ENCODE data around the gene PGLYRP3. TPM values are rescaled to one million over a fixed set of nuclear protein-coding genes. Genes with fewer than 3 reads are reported as not detected.

The PGLYRP3 gene
- total and polyA plus RNA-seq, 2 experiments from 2014 or later = not detected

GRCh38 chr1:153337980-153338853, 25.5 kb upstream of the PGLYRP3 start:
- no peak for DNase-seq (ENCODE audit: low spot score)
- Histone ChIP-seq H2AFZ (no peak overlapping the region), H4K20me1 (ENCODE audit: insufficient read depth, poor library complexity, severe bottlenecking) (no peaks in the 10 kb centered on the region), H3K27me3 (no peaks in the 10 kb centered on the region), H3K4me3 (no peak overlapping the region), H3K9me2 (replicated peaks; ENCODE audit: insufficient read depth) (no peaks in the 10 kb centered on the region), H3K4me2 (no peak overlapping the region), H3K9me3 (ENCODE audit: low read depth) (no peaks in the 10 kb centered on the region), H3K79me2 (no peaks in the 10 kb centered on the region), H3K36me3 (replicated peaks; ENCODE audit: insufficient read depth, low read depth) (no peaks in the 10 kb centered on the region), H3K4me1 (ENCODE audit: insufficient read depth) (no peaks in the 10 kb centered on the region), H3K27ac (no peak overlapping the region)
- TF ChIP-seq EZH2phosphoT487 (IDR thresholded peaks at IDR 0.05; ENCODE audit: low read depth, severe bottlenecking, unreplicated experiment) (no peak), EZH2 (IDR thresholded peaks at IDR 0.05; ENCODE audit: borderline replicate concordance) (no peak), CTCF (IDR thresholded peaks at IDR 0.05; ENCODE audit: poor library complexity) (no peak)
- WGBS (ENCODE audit: low lambda C conversion rate, missing lambda C conversion rate) = 67% methylated on average over 7 of the region's 8 CpGs

DNA sequence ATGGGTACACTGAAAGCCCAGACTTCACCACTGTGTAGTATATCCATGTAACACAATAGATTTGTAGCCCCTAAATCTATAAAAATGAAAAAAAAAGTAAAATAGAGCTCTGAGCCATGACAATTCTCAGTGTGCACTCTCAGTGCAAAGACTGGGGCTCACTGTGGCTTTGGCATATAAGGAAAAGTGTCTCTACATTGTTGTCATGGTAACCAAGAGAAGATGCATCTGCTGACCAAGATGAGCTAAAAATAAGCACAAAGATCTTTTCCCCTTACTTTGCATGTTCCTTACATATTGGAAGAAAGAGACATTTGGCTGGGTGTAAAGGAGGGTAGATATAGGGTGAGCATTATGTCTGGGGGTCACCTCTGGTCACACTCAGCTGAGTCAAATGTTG, 23.9 kb upstream of the PGLYRP3 start:
- no peak overlapping the region for H2AFZ ChIP-seq
- no peak overlapping the region for H3K4me2 ChIP-seq
- no peak overlapping the region for H3K4me3 ChIP-seq
- no peak overlapping the region for H3K27ac ChIP-seq
- no peaks in the 10 kb centered on the region for H3K9me3 ChIP-seq (ENCODE audit: low read depth)
- H3K4me1 ChIP-seq (ENCODE audit: insufficient read depth) = no peaks in the 10 kb centered on the region
- TF ChIP-seq EZH2phosphoT487 (IDR thresholded peaks at IDR 0.05; ENCODE audit: low read depth, severe bottlenecking, unreplicated experiment) (no peak), CTCF (IDR thresholded peaks at IDR 0.05; ENCODE audit: poor library complexity) (no peak), EZH2 (IDR thresholded peaks at IDR 0.05; ENCODE audit: borderline replicate concordance) (no peak)
- H3K79me2 ChIP-seq = no peaks in the 10 kb centered on the region
- H3K36me3 ChIP-seq (replicated peaks; ENCODE audit: insufficient read depth, low read depth) = no peaks in the 10 kb centered on the region
- no peaks in the 10 kb centered on the region for H4K20me1 ChIP-seq (ENCODE audit: insufficient read depth, poor library complexity, severe bottlenecking)
- DNase-seq (ENCODE audit: low spot score) = no peak
- no peaks in the 10 kb centered on the region for H3K27me3 ChIP-seq
- H3K9me2 ChIP-seq (replicated peaks; ENCODE audit: insufficient read depth) = no peaks in the 10 kb centered on the region

- no peak overlapping the region for H3K4me2 ChIP-seq
- WGBS (ENCODE audit: low lambda C conversion rate, missing lambda C conversion rate) = 82% methylated on average over 1 of the region's 1 CpG
- H3K36me3 ChIP-seq (replicated peaks; ENCODE audit: insufficient read depth, low read depth) = no peaks in the 10 kb centered on the region
- H3K9me2 ChIP-seq (replicated peaks; ENCODE audit: insufficient read depth) = no peaks in the 10 kb centered on the region
- no peak overlapping the region for H3K27ac ChIP-seq
- no peak overlapping the region for H2AFZ ChIP-seq
- H3K27me3 ChIP-seq = no peaks in the 10 kb centered on the region
- H3K9me3 ChIP-seq (ENCODE audit: low read depth) = no peaks in the 10 kb centered on the region
- no peaks in the 10 kb centered on the region for H3K79me2 ChIP-seq
- TF ChIP-seq CTCF (IDR thresholded peaks at IDR 0.05; ENCODE audit: poor library complexity) (no peak), EZH2phosphoT487 (IDR thresholded peaks at IDR 0.05; ENCODE audit: low read depth, severe bottlenecking, unreplicated experiment) (no peak), EZH2 (IDR thresholded peaks at IDR 0.05; ENCODE audit: borderline replicate concordance) (no peak)
- DNase-seq (ENCODE audit: low spot score) = no peak
- no peaks in the 10 kb centered on the region for H3K4me1 ChIP-seq (ENCODE audit: insufficient read depth)
- H3K4me3 ChIP-seq = no peak overlapping the region
- no peaks in the 10 kb centered on the region for H4K20me1 ChIP-seq (ENCODE audit: insufficient read depth, poor library complexity, severe bottlenecking)
These were observed 21.1 kb upstream of the PGLYRP3 start for GRCh38 chr1:153333902-153334301.
